Non-pigmented ciliary epithelial cell (primary cell): ENCODE results near the gene TMEM42.
"Not testable (repeated sequence)": the region's sequence is repeated elsewhere in the genome, so short reads cannot be mapped to it uniquely, and the experiment has no call there.

Experiments used
- DNase-seq: peaks from one replicate; pipeline ENCODE4 v3.0.0-alpha.2; 2010; ENCODE audit warnings: low read depth

Gene TMEM42

DNA sequence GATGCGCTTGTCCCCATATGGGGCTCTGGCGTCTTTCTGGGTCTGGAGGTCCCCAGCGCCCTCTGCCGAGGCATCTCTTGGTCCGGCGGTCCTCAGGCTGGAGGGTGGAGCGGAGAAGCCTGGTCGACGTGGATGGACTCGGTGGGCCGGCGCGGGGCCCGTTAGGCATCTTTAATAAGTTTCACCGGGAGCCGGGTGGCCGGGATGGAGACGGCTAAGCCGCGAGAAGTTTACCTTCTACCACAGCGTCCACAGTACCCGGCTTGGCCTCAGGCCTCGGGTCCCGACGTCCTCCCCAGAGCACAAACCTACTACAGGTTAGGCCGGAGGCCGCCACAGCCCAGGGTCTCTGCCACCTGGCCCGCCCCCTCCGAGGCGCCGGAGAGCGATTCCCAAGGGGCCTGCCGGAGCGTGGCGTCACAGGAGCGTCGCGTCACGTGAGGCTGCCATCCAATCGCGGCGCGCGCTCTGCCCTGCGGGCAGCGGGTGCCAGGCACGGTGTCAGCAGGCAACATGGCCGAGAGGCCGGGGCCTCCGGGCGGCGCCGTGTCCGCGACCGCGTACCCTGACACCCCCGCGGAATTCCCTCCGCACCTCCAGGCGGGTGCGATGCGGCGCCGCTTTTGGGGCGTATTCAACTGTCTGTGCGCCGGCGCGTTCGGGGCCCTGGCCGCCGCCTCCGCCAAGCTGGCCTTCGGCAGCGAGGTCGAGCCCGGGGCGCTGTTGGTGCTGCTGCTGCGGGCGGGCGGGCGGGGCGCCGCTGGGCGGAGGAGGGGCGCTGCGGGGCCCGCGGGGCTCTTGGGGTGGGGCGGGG lies at the start of gene TMEM42:
TSS of gene TMEM42 (plus strand) at position 501 of the 814 bp plus-strand sequence. CDS start at position 514, 13 bp downstream.
- peak; percentile 56 for DNase-seq

DNA sequence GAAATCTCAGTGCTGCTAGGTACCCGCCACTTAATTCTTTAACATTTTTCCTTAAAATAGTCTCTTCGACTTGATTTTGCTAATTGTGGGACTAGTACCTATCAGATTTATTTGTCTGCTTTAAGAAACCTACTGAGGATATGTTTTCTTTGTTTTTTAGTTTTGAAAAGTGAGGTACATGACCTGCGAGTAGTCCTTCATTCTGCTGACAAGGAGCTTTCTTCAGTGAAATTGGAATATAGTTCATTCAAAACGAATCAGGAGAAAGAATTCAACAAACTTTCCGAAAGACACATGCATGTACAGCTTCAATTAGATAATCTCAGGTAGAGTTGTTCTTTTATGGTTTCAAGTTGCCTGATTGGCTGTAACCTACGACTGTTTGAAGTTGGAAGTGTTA lies 47.0 kb upstream of the TMEM42 start:
- DNase-seq, result no peak

DNA sequence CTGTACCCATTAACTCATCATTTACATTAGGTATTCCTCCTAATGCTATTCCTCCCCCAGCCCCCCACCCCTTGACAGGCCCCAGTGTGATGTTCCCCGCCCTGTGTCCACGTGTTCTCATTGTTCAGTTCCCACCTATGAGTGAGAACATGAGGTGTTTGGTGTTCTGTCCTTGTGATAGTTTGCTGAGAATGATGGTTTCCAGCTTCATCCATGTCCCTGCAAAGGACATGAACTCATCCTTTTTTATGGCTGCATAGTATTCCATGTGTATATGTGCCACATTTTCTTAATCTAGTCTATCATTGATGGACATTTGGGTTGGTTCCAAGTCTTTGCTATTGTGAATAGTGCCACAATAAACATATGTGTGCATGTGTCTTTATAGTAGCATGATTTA lies 45.4 kb upstream of the TMEM42 start:
- DNase-seq, result not testable (repeated sequence)

DNA sequence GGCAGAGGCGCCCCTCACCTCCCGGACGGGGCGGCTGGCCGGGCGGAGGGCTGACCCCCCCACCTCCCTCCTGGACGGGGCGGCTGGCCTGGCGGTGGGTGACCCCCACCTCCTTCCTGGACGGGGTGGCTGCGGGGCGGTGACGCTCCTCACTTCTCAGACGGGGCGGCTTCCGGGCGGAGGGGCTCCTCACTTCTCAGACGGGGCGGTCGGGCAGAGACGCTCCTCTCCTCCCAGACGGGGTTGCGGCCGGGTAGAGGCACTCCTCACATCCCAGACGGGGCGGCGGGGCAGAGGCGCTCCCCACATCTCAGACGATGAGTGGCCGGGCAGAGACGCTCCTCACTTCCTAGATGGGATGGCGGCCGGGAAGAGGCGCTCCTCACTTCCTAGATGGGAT lies 40.5 kb upstream of the TMEM42 start:
- not testable (repeated sequence) for DNase-seq

DNA sequence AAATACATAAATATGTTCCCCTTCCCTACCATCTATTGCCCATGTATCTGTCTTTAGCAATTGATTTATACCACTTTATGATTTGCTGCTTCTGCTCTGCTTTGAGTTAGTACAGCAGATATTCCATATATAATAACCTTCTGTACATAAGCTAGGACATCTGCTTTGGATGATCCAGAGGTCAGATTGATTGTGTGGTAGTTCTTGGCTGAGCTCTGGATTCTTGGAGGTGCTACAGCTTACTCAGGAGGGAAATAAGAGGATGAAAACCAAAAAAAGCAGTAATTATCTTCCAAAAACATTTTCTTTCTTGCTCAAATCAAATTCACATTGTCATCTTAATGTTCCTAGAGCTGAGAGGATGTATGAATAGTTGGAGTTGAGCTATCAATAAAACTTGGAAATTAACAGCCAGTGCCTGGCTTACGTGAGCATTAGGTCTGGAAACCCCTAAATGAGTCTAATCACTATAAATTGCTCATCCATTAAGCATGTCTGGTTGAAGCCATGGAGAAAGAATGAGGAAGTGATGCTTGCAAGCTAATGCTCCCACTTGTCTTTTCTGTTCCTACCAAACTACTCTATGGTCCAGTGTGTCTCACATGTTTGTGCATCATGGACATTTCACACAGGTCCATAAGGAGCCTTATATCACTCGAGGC lies 36.3 kb upstream of the TMEM42 start:
- DNase-seq, result peak; percentile 59

DNA sequence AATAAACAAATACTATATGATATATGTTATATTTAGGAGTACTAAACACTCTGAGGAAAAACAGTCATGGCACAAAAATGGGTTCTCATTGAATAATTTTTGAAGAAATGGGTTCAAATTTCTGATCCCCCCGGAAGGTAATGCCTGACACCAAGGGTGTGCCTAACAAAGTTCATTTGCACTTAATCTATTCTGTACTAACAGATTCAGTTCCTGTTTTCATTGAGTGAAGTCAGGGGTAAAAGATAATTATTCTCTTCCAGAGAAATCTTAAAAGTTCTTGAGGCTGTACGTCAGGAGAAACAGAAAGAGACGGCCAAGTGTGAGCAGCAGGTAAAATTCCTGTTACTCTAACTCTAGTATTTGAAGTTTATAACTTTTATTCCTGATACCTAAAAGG lies 34.5 kb upstream of the TMEM42 start:
- no peak for DNase-seq

DNA sequence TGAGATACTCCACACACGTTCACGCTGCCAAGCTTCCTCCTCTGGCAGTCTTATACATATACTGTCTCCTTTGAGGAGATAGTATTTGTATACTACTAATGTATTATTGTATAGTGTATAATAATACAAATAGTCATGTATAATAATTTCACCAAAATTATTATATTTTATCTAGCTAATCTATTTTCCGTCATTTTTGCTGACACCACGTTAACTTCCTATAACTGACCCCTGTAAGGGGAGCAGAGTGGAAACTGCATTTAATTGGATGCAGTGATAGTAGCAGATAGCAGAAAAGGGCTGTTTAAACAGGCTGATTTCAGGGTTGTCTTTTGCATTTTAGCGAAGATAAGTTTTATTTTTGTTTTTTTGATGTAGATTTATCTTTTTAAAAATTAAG lies 30.5 kb upstream of the TMEM42 start:
- DNase-seq, result no peak

DNA sequence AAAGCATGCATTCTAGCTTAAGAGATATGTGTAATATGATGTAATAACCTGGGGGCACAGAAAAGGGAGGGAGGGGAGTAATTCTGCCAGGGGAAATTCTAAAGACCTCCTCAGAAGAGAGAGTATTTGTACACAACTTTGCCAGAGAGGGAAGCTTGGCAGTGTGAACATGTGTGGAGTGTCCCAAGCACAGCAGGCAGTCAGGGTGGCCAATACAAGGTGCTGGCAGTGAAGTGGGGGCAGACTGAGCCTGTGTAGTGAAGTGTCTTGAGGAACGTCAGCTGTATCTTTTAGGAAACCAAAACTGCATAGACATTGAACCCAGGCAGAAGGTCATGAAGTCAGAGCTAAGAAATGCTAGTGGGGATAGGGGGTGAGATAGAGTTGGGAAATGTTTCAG lies 29.7 kb upstream of the TMEM42 start:
- DNase-seq, result no peak

DNA sequence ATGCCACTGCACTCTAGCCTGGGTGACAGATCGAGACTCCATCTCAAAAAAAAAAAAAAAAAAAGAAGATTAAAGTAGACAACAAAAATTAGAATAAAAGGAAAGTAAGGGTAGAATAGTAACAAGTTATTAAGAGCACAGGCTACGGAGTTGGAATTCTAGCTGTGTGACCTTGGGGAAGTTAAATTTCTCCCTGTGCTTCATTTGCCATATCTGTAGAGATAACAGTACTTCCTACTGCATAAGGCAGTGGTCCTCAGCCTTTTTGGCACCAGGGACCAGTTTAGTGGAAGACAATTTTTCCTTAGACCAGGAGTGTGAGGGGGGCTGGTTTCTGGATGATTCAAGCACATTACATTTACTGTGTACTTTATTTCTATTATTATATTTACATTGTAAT lies 28.7 kb upstream of the TMEM42 start:
- no peak for DNase-seq

DNA sequence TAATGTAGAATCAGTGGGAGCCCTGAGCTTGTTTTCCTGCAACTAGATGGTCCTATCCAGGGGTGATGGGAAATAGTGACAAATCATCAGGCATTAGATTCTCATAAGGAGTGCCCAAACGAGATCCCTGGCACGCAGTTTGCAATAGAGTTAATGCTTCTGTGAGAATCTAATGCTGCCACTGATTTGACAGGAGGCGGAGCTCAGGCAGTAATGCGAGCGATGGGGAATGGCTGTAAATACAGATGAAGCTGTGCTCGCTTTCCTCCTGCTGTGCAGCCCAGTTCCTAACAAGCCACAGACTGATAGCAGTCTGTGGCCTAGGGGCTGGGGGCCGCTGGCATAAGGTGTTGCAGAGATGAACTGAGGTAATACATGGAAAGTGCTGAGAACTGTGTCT lies 28.3 kb upstream of the TMEM42 start:
- no peak for DNase-seq

DNA sequence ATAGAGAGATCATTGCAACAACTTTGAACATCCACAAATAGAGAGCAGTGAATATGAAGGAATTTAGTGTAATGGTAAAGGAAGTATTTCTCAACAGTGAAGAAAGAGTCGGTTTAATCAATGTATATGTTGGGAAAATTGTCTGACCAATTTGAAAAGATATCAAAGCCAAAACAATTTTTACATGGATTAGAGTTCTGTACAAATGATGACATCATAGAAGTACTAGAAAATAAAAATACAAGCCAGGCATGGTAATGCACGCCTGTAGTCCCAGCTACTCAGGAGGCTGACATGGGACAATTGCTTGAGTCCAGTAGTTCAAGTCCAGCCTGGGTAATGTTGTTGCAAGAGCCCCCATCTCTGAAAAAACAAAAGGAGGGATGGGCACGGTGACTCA lies 26.0 kb upstream of the TMEM42 start:
- no peak for DNase-seq

DNA sequence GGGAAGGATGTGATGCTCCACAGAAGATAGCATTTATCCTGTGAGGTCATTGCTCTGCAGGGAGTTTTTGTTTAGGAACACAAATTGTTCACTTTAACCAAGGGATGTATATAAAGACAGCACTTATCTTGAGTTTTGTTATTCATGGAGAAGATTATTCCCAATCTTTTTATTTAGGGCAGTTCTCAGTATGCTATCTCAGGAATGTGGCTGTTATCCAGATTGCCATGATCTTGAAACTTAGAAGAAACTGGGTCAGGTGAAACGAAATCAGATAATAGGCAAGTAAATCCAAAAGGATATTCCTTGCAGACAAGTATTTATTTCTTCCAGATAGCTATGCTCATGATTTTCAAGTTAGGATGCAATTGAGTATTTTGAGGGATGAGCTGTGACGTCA lies 19.3 kb upstream of the TMEM42 start:
- no peak for DNase-seq

DNA sequence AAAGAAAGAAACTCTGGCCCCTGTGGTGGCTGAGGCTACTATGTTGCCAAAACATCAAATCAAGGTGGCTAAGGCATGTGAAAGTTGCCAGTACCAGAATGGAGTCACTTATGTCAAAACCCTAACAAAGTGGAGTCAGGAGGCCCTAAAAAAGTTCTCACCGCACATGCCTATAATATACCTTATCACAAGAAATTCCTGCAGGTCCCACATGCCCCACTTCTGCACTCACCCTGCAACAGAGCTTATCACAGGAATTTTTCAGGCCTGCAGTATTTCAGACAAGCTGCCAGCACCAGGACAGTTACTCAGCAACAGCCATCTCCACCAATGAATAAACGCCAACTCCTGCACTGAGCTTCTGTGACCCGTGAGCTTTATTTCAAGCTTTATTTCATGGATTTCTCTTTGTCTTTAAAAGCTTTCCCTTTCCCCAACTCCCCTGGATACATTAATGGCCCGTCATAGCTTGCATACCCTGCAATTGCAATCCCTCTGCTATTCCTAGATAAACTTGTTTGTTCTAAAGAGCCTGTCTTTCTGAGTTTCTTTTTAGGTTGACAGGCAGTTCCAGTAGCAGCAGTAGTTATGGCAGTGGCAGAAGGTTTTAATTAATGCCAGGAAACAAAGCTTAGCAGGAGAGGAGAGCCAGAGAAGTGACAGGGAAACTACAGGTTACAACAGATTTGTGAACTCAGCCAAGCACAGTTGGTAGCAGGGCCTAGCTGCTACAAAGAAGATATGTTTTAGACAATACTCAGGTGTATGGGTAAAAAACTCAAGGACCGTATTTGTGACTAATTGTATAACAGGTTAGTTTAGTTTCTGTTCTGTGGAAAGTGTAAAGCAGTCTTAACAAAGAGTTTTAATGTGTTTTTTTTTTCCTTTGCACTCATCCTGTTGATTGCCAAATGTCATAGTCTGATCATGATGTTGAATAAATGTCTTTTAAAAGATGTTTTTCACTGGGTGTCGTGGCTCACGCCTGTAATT lies 15.9 kb upstream of the TMEM42 start:
- DNase-seq, result peak; percentile 60

DNA sequence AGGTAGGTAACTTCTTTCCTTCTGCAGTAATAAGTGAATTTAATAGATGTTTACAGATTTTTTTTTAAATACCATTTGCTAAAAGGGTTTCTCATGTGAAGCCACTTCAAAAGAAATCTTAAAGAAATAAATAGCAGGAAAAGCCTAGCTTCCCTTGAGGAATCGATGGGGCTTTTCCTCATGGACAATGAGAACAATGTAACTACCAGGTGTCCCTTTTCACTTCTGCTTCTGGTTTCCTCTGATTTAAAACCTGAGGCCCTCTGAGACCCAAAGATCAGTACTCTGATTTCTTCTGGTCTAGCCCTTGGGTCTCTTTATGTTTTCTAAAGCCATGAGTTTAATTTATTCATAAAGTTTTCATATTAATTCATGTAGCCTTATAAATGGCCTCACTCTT lies 13.1 kb upstream of the TMEM42 start:
- DNase-seq, result no peak

DNA sequence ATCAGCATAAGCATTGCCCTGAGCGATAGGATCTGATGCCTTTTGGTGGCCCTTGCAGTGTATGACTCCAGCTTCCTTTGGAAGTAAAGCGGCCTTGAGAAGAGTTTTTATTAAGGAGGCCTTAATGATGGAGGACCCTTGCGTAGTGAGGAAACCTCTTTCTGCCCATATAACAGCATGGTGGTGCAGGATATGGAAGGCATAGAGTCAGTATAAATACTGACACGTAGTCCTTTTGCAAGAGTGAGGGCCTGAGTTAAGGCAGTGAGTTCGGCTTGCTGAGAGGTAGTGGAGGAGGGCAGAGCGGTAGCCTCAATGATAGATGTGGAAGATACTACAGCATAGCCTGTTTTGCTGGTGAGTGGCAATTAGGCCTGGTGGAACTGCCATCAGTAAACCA lies 5.0 kb upstream of the TMEM42 start:
- DNase-seq, result not testable (repeated sequence)

DNA sequence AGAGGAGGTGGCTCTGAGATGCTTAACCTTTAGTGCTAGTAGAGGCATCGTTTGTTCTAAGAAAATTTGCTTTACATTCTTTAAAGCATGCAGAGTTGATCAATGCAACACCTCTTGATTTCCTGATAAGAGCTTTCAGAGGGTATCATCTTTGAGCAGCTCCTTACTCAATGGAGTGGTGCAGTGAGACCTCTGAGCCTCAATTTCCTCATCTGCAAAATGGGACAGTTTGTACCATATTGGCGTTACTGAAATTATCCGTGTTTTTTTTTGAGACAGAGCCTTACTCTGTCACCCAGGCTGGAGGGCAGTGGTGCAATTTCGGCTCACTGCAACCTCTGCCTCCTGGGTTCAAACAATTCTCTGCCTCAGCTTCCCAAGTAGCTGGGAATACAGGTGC lies 1.6 kb upstream of the TMEM42 start:
- no peak for DNase-seq

DNA sequence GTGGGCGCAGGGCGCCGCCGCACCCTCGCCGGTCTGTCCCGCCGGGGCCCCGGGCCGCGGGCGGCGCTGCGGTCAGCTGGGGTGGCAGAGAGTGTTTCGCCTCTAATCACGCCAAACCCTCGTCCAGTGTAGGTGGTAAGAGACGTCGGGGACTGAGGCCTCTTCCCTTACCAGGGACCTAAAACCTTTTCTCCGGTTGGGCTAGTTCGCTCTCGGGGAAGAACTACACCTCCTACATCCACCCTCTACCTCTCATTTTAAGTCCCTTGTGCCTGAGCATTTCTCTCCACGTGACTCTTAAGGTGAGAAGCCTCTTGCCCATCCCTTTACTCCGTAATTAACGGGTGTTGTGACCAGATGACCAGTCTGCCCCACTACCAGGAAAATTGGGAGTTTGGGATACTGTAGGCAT lies 520 bp downstream of the TMEM42 start:
- no peak for DNase-seq

DNA sequence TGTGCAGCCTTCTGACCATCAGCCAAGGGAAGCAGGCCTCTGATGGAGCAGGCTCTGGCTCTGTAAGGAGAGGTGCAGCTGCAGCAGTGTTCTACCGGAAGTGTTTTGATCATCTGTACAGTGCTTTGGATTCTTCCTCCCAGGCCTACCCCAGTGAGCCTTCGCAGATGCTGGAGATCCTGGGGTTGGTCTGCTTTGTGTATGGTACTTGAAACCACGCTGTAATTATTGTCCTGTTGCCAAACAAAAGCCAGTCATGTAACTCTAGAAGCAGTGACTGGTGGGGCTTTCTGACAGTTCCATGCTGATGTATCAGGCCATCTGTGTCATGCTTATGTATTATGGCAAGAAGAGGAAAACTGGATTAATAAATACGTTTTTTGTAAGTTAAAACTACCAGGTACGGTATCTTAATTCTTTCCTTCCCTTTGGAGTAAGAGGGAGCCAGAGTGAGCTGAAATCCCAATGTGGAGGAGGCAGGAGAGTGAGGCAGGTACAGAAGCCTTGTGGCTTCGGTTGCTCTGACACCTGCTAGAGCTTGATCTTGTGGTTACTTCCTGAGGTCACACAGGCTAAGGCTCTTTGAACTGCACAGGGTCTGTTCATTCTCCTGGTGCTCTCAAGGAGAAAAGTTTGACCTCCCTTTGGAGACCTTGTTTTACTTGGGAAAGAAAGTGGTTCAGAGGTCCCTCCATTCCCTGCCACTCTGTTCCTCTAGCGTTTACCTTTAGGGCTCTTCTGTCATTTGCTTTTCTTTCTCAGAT lies 3.7 kb downstream of the TMEM42 start:
- DNase-seq, result no peak

DNA sequence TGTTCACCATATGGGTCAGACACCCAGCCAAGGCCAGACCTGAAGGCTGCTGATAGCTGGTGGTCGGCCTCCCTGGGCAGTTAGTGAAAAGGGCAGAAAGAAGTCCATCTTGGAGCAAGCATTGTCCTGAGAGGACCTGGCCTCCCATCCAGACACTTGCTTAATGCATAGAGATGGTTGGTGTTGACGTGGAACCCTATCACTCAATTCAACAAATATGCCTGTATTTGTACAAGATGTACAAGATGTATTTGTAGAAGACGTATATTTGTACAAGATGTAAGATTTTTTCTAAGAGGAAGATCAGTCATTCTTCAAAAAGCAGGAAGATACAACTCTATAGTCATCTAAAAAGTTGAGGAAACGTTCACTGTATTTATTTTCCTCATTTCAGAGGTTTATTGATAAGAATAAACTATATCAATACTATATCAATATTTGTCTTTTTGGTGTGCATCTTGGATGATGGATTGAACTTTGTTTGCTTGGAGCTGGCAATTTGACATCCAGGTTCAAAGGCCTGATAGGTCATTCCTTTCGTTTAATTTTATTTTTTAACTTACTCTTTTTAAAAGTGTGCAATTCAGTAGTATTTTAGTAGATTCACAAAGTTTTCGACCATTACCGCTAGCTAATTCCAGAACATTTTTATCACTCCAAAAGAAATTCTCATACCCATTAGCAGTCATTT lies 5.9 kb downstream of the TMEM42 start:
- DNase-seq, result no peak

DNA sequence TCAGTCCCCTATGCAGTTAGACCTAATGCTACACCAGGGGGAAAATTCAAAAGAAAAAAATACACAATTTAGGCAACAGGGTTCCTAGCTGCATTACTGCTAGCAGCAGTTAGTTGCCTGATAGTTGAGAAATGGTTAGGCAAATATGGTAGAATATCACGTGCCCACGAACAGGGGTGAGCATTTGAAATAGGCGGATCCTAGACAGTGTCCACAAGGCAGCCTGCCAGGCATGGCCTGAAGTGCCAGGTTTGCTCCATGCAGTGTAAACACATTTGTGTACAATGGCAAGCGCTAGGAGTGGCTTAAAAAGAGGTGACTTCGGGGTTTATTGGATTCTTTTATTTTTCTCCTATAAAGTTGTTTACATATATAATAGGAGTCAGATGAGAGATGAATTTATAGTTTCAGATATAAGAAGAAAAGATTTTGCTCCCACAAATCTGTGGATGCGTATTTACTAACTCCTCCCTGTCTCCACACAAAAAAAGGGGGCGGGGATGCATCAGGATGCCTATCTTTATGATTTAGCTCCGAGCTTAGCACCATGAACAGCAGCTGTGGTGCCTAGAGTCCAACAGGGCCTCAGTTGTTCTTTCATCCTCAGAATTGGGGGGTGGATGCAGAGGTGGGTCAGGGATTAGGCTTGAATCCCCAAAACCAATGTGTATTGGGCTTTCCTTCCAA lies 8.8 kb downstream of the TMEM42 start:
- DNase-seq, result no peak
